A549 (cell line): Measurements from ENCODE around the gene SKAP1.

Experiments used
- POLR2A ChIP-seq: IDR thresholded peaks from 2 replicates; pipeline ENCODE4 v1.6.1; 2012; ENCODE audit warnings: mild to moderate bottlenecking, low read length
- POLR2AphosphoS2 ChIP-seq: conservative IDR thresholded peaks from 2 replicates; pipeline ENCODE4 v1.6.1; 2012; ENCODE audit warnings: low read length, improper control_type of control experiment, inconsistent platforms
- RCOR1 ChIP-seq: fragments of 150-350 bp; IDR thresholded peaks from 2 replicates; pipeline ENCODE4 v1.6.1; 2014; ENCODE audit warnings: antibody characterized with exemption, low read length, low read depth
- REST ChIP-seq: fragments of 200-600 bp; sonication (generic); IDR thresholded peaks from 2 replicates; pipeline ENCODE4 v1.6.1; 2016; ENCODE audit warnings: antibody characterized with exemption, mild to moderate bottlenecking, moderate library complexity
- TF ChIP-seq, protein P1 (sequence below): fragments of >200 bp; sonication (Bioruptor Twin); formaldehyde crosslinking; IDR thresholded peaks from 3 replicates; pipeline ENCODE4 v1.5.1; 2016

GRCh38 chr17:48392857-48393256 lies 37.2 kb downstream of the SKAP1 start:
- TF ChIP-seq, protein P1, sequence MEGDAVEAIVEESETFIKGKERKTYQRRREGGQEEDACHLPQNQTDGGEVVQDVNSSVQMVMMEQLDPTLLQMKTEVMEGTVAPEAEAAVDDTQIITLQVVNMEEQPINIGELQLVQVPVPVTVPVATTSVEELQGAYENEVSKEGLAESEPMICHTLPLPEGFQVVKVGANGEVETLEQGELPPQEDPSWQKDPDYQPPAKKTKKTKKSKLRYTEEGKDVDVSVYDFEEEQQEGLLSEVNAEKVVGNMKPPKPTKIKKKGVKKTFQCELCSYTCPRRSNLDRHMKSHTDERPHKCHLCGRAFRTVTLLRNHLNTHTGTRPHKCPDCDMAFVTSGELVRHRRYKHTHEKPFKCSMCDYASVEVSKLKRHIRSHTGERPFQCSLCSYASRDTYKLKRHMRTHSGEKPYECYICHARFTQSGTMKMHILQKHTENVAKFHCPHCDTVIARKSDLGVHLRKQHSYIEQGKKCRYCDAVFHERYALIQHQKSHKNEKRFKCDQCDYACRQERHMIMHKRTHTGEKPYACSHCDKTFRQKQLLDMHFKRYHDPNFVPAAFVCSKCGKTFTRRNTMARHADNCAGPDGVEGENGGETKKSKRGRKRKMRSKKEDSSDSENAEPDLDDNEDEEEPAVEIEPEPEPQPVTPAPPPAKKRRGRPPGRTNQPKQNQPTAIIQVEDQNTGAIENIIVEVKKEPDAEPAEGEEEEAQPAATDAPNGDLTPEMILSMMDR: no peak
- TF ChIP-seq POLR2A: no peak
- TF ChIP-seq RCOR1: no peak
- TF ChIP-seq REST: no peak
- no peak for TF ChIP-seq POLR2AphosphoS2
